Endodermal cell (in vitro differentiated cells): ENCODE data around the gene TMEM101. TPM values are rescaled to one million over a fixed set of nuclear protein-coding genes. Genes with fewer than 3 reads are reported as not detected.
"Not testable (repeated sequence)": the region's sequence is repeated elsewhere in the genome, so short reads cannot be mapped to it uniquely, and the experiment has no call there.

ENCODE experiments used
- DNase-seq: peaks from one replicate; pipeline ENCODE4 v3.0.0-alpha.2; 2017
- H3K27ac ChIP-seq: 2 replicates; pipeline ENCODE4 v1.5.1; 2013; ENCODE audit warnings: mild to moderate bottlenecking, low read depth, low read length, moderate library complexity
- H3K27me3 ChIP-seq: 2 replicates; pipeline ENCODE4 v1.6.1; 2013; ENCODE audit warnings: mild to moderate bottlenecking, low read length, moderate library complexity; ENCODE audit not compliant: insufficient read depth, control insufficient read depth, poor library complexity, severe bottlenecking
- H3K36me3 ChIP-seq: 2 replicates; pipeline ENCODE4 v1.7.0; 2013; ENCODE audit warnings: mild to moderate bottlenecking, low read length, moderate library complexity; ENCODE audit not compliant: control insufficient read depth, insufficient read depth
- H3K4me1 ChIP-seq: one replicate; pipeline ENCODE4 v1.7.0; 2013; ENCODE audit warnings: low read length; ENCODE audit not compliant: control insufficient read depth, insufficient read depth
- H3K4me3 ChIP-seq: 2 replicates; pipeline ENCODE4 v1.5.1; 2013; ENCODE audit warnings: mild to moderate bottlenecking, low read length, moderate library complexity
- H3K9ac ChIP-seq: 2 replicates; pipeline ENCODE4 v1.6.1; 2013; ENCODE audit warnings: mild to moderate bottlenecking, low read length, moderate library complexity; ENCODE audit not compliant: poor library complexity, severe bottlenecking; ENCODE audit errors: extremely low read depth
- H3K9me3 ChIP-seq: 2 replicates; pipeline ENCODE4 v1.6.1; 2013; ENCODE audit warnings: mild to moderate bottlenecking, low read length, moderate library complexity; ENCODE audit not compliant: control insufficient read depth
- H3K27ac Mint-ChIP-seq: 2 replicates; pipeline ENCODE4 v1.8.0; 2020; ENCODE audit warnings: mixed read lengths
- H3K27me3 Mint-ChIP-seq: 2 replicates; pipeline ENCODE4 v1.8.0; 2021; ENCODE audit warnings: mild to moderate bottlenecking, mixed read lengths; ENCODE audit not compliant: insufficient read depth
- H3K36me3 Mint-ChIP-seq: 2 replicates; pipeline ENCODE4 v1.8.0; 2020; ENCODE audit warnings: low read depth, mixed read lengths
- H3K4me1 Mint-ChIP-seq: 2 replicates; pipeline ENCODE4 v1.8.0; 2020; ENCODE audit warnings: mixed read lengths
- H3K4me3 Mint-ChIP-seq: 2 replicates; pipeline ENCODE4 v1.8.0; 2020; ENCODE audit warnings: mild to moderate bottlenecking, moderate library complexity, mixed read lengths
- H3K9me3 Mint-ChIP-seq: 2 replicates; pipeline ENCODE4 v1.8.0; 2020; ENCODE audit warnings: mild to moderate bottlenecking, mixed read lengths
- WGBS, 2 experiments: methylation state at CpG; one replicate each; pipeline versions ENCODE4 v1.1.5 to v1.1.7; 2013; ENCODE audit warnings: missing lambda C conversion rate in 2 of 2, mixed read lengths in 1 of 2; ENCODE audit not compliant: insufficient coverage in 1 of 2, insufficient read length in 1 of 2; 5-methylcytosine and 5-hydroxymethylcytosine counted together
- total RNA-seq, 2 donors: library from RNA; stranded (reverse); fragmentation: NEBNext Ultra II Directional in 1 of 2; extraction: Animal tissue kit (Norgen Biotek cat#: 25700) in 1 of 2; gene quantifications; 2 replicates in 1 of 2; 3 replicates in 1 of 2; pipeline ENCODE4 v1.2.1, GENCODE V29; 2021
- TF ChIP-seq, protein P1 (sequence below): fragments of 200-600 bp; sonication (generic); conservative IDR thresholded peaks from 2 replicates; pipeline ENCODE4 v1.5.0; 2021; ENCODE audit warnings: antibody characterized with exemption, mild to moderate bottlenecking

Gene TMEM101
- total RNA-seq, 2 donors from 2014 or later, result 27.2 to 27.7 TPM

DNA sequence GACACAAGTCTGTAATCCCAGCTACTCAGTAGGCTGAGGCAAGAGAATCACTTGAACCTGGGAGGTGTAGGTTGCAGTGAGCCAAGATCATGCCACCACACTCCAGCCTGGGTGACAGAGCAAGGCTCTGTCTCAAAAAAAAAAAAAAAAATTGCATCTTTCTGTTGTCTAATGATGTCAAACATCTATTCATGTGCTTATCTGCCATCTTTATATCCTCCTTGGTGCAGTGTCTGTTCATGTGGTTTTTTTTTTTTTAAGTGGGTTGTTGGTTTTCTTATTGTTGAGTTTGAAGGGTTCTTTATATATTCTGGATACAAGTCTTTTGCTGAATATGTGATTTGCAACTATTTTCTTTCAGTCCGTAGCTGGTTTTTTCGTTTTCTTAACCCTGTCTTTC, 43.3 kb downstream of the TMEM101 start:
- H3K27ac ChIP-seq, H3K27ac Mint-ChIP-seq: not testable (repeated sequence)
- WGBS, 2 experiments, result 44% methylated on average over 2 of the region's 2 CpGs; no CpG with 5 or more reads in 1 of the 2 experiments

DNA sequence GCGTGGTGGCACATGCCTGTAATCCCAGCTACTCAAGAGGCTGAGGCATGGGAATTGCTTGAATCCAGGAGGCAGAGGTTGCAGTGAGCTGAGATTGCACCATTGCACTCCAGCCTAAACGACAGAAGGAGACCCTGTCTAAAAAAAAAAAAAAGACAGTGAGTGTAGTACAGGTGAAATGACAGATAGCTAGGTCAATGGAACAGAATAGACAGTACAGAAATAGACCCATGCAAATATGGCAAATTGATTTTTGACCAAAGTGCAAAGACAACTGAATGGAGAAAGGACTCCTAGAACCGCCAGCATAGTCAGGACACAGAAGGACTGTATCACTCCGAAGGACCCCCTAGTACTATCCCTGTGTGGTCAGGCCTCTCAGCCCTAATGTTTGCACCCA, 44.4 kb downstream of the TMEM101 start:
- TF ChIP-seq, protein P1, sequence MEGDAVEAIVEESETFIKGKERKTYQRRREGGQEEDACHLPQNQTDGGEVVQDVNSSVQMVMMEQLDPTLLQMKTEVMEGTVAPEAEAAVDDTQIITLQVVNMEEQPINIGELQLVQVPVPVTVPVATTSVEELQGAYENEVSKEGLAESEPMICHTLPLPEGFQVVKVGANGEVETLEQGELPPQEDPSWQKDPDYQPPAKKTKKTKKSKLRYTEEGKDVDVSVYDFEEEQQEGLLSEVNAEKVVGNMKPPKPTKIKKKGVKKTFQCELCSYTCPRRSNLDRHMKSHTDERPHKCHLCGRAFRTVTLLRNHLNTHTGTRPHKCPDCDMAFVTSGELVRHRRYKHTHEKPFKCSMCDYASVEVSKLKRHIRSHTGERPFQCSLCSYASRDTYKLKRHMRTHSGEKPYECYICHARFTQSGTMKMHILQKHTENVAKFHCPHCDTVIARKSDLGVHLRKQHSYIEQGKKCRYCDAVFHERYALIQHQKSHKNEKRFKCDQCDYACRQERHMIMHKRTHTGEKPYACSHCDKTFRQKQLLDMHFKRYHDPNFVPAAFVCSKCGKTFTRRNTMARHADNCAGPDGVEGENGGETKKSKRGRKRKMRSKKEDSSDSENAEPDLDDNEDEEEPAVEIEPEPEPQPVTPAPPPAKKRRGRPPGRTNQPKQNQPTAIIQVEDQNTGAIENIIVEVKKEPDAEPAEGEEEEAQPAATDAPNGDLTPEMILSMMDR, result no peak
- 71 to 85% methylated on average over 1 to 4 of the region's 4 CpGs for WGBS, 2 experiments
- H3K4me3 ChIP-seq, result no peak overlapping the region
- H3K9ac ChIP-seq, result no peak overlapping the region
- no peak overlapping the region for H3K27ac ChIP-seq
- no peak overlapping the region for H3K4me3 Mint-ChIP-seq
- no peak overlapping the region for H3K27ac Mint-ChIP-seq
- no peaks in the 10 kb centered on the region for H3K4me1 ChIP-seq
- no peaks in the 10 kb centered on the region for H3K9me3 Mint-ChIP-seq
- H3K27me3 ChIP-seq, result peaks cover 6% of the 10 kb centered on the region
- H3K4me1 Mint-ChIP-seq, result no peaks in the 10 kb centered on the region
- H3K27me3 Mint-ChIP-seq, result peaks cover 19% of the 10 kb centered on the region
- H3K36me3 Mint-ChIP-seq, result no peaks in the 10 kb centered on the region
- H3K36me3 ChIP-seq, result no peaks in the 10 kb centered on the region
- no peak for DNase-seq
- no peaks in the 10 kb centered on the region for H3K9me3 ChIP-seq

More for the DNA sequence above, 43.3 kb downstream of the TMEM101 start:
- H3K9me3 Mint-ChIP-seq, H3K9ac ChIP-seq, DNase-seq, H3K4me1 Mint-ChIP-seq, H3K36me3 ChIP-seq, H3K4me3 Mint-ChIP-seq, H3K4me1 ChIP-seq, H3K36me3 Mint-ChIP-seq, H3K9me3 ChIP-seq, H3K4me3 ChIP-seq, H3K27me3 ChIP-seq: not testable (repeated sequence)
- H3K27me3 Mint-ChIP-seq, result peaks cover 19% of the 10 kb centered on the region

DNA sequence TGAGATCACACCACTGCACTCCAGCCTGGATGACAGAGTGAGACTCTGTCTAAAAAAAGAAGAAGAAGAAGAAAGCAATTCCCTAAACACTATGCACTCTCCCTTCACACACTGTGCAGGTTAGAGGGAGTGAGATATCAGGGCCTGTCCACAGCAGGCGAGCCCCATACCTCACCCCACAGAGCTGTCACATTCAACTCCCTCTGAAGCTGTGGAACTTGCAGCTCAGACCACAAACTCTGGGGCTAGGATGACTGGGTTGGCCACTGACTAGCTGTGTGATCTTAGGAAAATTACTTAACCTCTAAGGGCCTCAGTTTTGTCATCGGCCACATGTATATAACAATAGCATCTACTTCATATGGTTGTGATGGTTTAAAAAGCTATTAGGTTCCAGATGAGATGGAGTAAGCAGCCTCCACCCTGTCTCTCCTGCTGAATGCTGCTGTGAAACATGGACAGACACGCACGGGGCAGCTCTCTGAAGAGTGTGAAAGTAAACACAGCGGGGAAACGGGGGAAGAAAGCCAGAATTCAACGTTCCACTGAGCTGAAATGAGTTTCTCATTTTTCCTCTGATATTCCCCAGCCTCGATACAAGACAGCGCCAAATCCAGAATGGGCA, 47.4 kb downstream of the TMEM101 start:
- 78 to 88% methylated on average over 5 to 9 of the region's 9 CpGs for WGBS, 2 experiments
- no peaks in the 10 kb centered on the region for H3K36me3 Mint-ChIP-seq
- no peaks in the 10 kb centered on the region for H3K9me3 Mint-ChIP-seq
- no peak overlapping the region for H3K4me3 ChIP-seq
- no peak overlapping the region for H3K27ac ChIP-seq
- no peaks in the 10 kb centered on the region for H3K4me1 Mint-ChIP-seq
- no peaks in the 10 kb centered on the region for H3K4me1 ChIP-seq
- TF ChIP-seq, protein P1, result no peak
- no peak overlapping the region for H3K4me3 Mint-ChIP-seq
- no peak for DNase-seq
- no peak overlapping the region for H3K27ac Mint-ChIP-seq
- peaks cover 6% of the 10 kb centered on the region for H3K27me3 ChIP-seq
- no peaks in the 10 kb centered on the region for H3K9me3 ChIP-seq
- no peak overlapping the region for H3K9ac ChIP-seq
- H3K27me3 Mint-ChIP-seq, result peaks cover 13% of the 10 kb centered on the region
- no peaks in the 10 kb centered on the region for H3K36me3 ChIP-seq

DNA sequence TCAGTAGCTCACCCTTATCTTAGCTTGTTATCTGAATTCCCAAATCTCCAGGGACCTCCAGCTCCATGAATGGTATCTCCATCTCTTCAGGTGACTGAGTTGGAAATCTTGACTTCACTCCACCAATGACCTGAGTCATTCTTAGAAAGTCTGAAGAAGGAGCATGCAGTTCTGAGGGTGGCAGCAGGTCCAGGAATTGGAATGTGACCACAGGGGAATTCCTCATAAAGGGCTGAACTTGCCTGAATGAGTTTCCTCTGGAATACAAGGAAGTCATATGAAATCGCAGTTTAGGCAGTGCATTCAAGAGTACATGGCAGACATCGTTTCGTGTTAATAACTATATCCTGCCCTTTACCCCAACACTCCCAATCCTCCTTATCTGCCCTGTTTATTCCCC, 48.5 kb downstream of the TMEM101 start:
- no peak overlapping the region for H3K27ac Mint-ChIP-seq

More for the DNA sequence above, 48.5 kb downstream of the TMEM101 start:
- Mint-ChIP-seq H3K4me1 (no peaks in the 10 kb centered on the region), H3K27me3 (peaks cover 11% of the 10 kb centered on the region), H3K9me3 (no peaks in the 10 kb centered on the region), H3K36me3 (no peaks in the 10 kb centered on the region), H3K4me3 (no peak overlapping the region)
- Histone ChIP-seq H3K36me3 (no peaks in the 10 kb centered on the region), H3K9me3 (no peaks in the 10 kb centered on the region), H3K9ac (no peak overlapping the region), H3K4me1 (no peaks in the 10 kb centered on the region), H3K27me3 (peaks cover 6% of the 10 kb centered on the region), H3K4me3 (no peak overlapping the region), H3K27ac (no peak overlapping the region)
- 90% methylated on average over 3 of the region's 3 CpGs; no CpG with 5 or more reads in 1 of the 2 experiments for WGBS, 2 experiments
- TF ChIP-seq, protein P1, result no peak
- no peak for DNase-seq
